K562 (cell line): ENCODE data around the gene CEP72. TPM values are rescaled to one million over a fixed set of nuclear protein-coding genes. Genes with fewer than 3 reads are reported as not detected.

ENCODE experiments used
- BACH1 ChIP-seq: fragments of 200-800 bp; sonication (Bioruptor generic); IDR thresholded peaks from 2 replicates; pipeline ENCODE4 v1.6.1; 2016; ENCODE audit warnings: missing genetic modification characterization, missing compliant biosample characterization
- ETV5 ChIP-seq: sonication (generic); formaldehyde crosslinking; IDR thresholded peaks from 2 replicates; pipeline ENCODE4 v1.4.0; 2020; ENCODE audit warnings: low read depth, mild to moderate bottlenecking, missing genetic modification reagents
- HMG20A ChIP-seq: fragments of 450-650 bp; formaldehyde crosslinking; conservative IDR thresholded peaks from 2 replicates; pipeline ENCODE4 v1.4.0; 2020; ENCODE audit warnings: mild to moderate bottlenecking, mixed read lengths
- HNRNPL ChIP-seq: fragments of 200-400 bp; formaldehyde crosslinking; IDR thresholded peaks from 2 replicates; pipeline ENCODE4 v1.6.1; 2017; ENCODE audit warnings: low read depth, mild to moderate bottlenecking, low read length
- ILF3 ChIP-seq: fragments of 450-650 bp; IDR thresholded peaks from 2 replicates; pipeline ENCODE4 v1.6.1; 2018; ENCODE audit warnings: antibody characterized with exemption, mild to moderate bottlenecking, moderate library complexity, borderline replicate concordance
- LEF1 ChIP-seq: fragments of 450-650 bp; IDR thresholded peaks from 2 replicates; pipeline ENCODE4 v1.6.1; 2016; ENCODE audit warnings: mild to moderate bottlenecking
- MCM3 ChIP-seq: fragments of 450-650 bp; IDR thresholded peaks from 2 replicates; pipeline ENCODE4 v1.6.1; 2016
- MEF2A ChIP-seq: IDR thresholded peaks from 2 replicates; pipeline ENCODE4 v1.6.1; 2011; ENCODE audit warnings: low read depth, mild to moderate bottlenecking, low read length, moderate library complexity; ENCODE audit not compliant: control insufficient read depth
- NFE2 ChIP-seq: IDR thresholded peaks from 2 replicates; pipeline ENCODE4 v1.6.1; 2014; ENCODE audit warnings: antibody characterized with exemption, low read depth
- NR2F6 ChIP-seq: fragments of 450-650 bp; formaldehyde crosslinking; IDR thresholded peaks from 2 replicates; pipeline ENCODE4 v1.4.0; 2020; ENCODE audit warnings: mild to moderate bottlenecking
- POLR2H ChIP-seq: IDR thresholded peaks from 2 replicates; pipeline ENCODE4 v1.6.1; 2016; ENCODE audit warnings: missing genetic modification characterization, low read depth, mild to moderate bottlenecking, control low read depth, missing compliant biosample characterization, moderate library complexity
- RAD51 ChIP-seq: fragments of 450-650 bp; IDR thresholded peaks from 2 replicates; pipeline ENCODE4 v1.7.1; 2016; ENCODE audit warnings: low read depth, mild to moderate bottlenecking, borderline replicate concordance
- RBM25 ChIP-seq: fragments of 200-400 bp; formaldehyde crosslinking; IDR thresholded peaks from 2 replicates; pipeline ENCODE4 v1.6.1; 2018; ENCODE audit warnings: low read length, low read depth, moderate library complexity; ENCODE audit not compliant: severe bottlenecking
- SETDB1 ChIP-seq: IDR thresholded peaks from one replicate; pipeline ENCODE4 v1.6.1; 2012; ENCODE audit warnings: low read length, control low read depth, inconsistent platforms
- SIRT6 ChIP-seq: IDR thresholded peaks from one replicate; pipeline ENCODE4 v1.6.1; 2012; ENCODE audit warnings: low read depth, mild to moderate bottlenecking, control low read depth, inconsistent platforms, low read length, moderate library complexity
- SLC30A9 ChIP-seq: fragments of 250-450 bp; sonication (Bioruptor Pico); IDR thresholded peaks from 2 replicates; pipeline ENCODE4 v1.8.0; 2022; ENCODE audit warnings: mild to moderate bottlenecking, moderate library complexity
- SMARCC2 ChIP-seq: fragments of 450-650 bp; IDR thresholded peaks from 2 replicates; pipeline ENCODE4 v1.6.1; 2017; ENCODE audit warnings: antibody characterized with exemption, moderate library complexity, mild to moderate bottlenecking, low read depth
- TCFL5 ChIP-seq: fragments of 250-450 bp; sonication (Bioruptor Pico); conservative IDR thresholded peaks from 2 replicates; pipeline ENCODE4 v1.6.1; 2021; ENCODE audit warnings: mild to moderate bottlenecking, moderate library complexity, matching md5 sums
- TEAD1 ChIP-seq, 2 experiments: fragments of 450-650 bp in 1 of 2; sonication (generic) in 1 of 2; formaldehyde crosslinking; IDR thresholded peaks; 2 replicates each; pipeline versions ENCODE4 v1.4.0 to v1.8.0; 2020 to 2022; ENCODE audit warnings: mild to moderate bottlenecking in 2 of 2, missing genetic modification reagents in 1 of 2
- ZKSCAN8 ChIP-seq: fragments of 200-800 bp; sonication (Bioruptor generic); IDR thresholded peaks from 2 replicates; pipeline ENCODE4 v1.6.1; 2016; ENCODE audit warnings: missing genetic modification characterization, missing compliant biosample characterization
- ZNF77 ChIP-seq: fragments of 250-450 bp; sonication (Bioruptor Pico); IDR thresholded peaks from 2 replicates; pipeline ENCODE4 v1.5.0; 2020
- ZNF79 ChIP-seq: fragments of 250-450 bp; sonication (Bioruptor Pico); IDR thresholded peaks from 2 replicates; pipeline ENCODE4 v1.4.0; 2020; ENCODE audit warnings: low read depth, mild to moderate bottlenecking, moderate library complexity
- ZZZ3 ChIP-seq: fragments of 450-650 bp; IDR thresholded peaks from 2 replicates; pipeline ENCODE4 v1.6.1; 2016; ENCODE audit warnings: antibody characterized with exemption, mild to moderate bottlenecking, moderate library complexity
- polyA plus RNA-seq, 8 experiments: library from polyadenylated mRNA; depleted of rRNA in 4 of 8; stranded (reverse) in 5 of 8; unstranded in 3 of 8; fragments of >200 nt; fragmentation: Nextera tagmentation in 2 of 8; fragmentation: Illumina TruSeq in 1 of 8; extraction: Ambion mirVana in 2 of 8; extraction: Trizol in 1 of 8; gene quantifications; 2 replicates each; pipeline versions ENCODE4 v1.2.1 to v1.2.3, GENCODE V29; 2011 to 2014; ENCODE audit warnings: inconsistent platforms in 1 of 8, missing spikeins in 1 of 8
- total RNA-seq, 7 experiments: library from RNA; depleted of rRNA in 6 of 7; stranded (reverse); fragments of >200 nt in 6 of 7; fragmentation: Illumina TruSeq in 2 of 7; extraction: Trizol in 2 of 7; gene quantifications; 2 replicates each; pipeline versions ENCODE4 v1.2.1 to v1.2.3, GENCODE V29; 2011 to 2021; ENCODE audit warnings: low replicate concordance in 1 of 7
- TF ChIP-seq, protein P1 (sequence below): sonication (generic); formaldehyde crosslinking; IDR thresholded peaks from 2 replicates; pipeline ENCODE4 v1.4.0; 2020; ENCODE audit warnings: mild to moderate bottlenecking, missing genetic modification reagents
- TF ChIP-seq, protein P2 (sequence below): IDR thresholded peaks from 2 replicates; pipeline ENCODE4 v1.6.1; 2016; ENCODE audit warnings: missing genetic modification characterization, missing compliant biosample characterization
- TF ChIP-seq, protein P3 (sequence below): sonication (generic); formaldehyde crosslinking; IDR thresholded peaks from 2 replicates; pipeline ENCODE4 v1.9.0; 2022; ENCODE audit warnings: mild to moderate bottlenecking, missing genetic modification reagents
- TF ChIP-seq, protein P4 (sequence below), 2 experiments: fragments of 250-450 bp in 1 of 2; fragments of 450-650 bp in 1 of 2; sonication (Bioruptor Pico) in 1 of 2; IDR thresholded peaks; 2 replicates each; pipeline versions ENCODE4 v1.6.1 to v1.8.0; 2016 to 2021; ENCODE audit warnings: mild to moderate bottlenecking in 2 of 2, moderate library complexity in 2 of 2, missing compliant biosample characterization in 1 of 2, missing genetic modification characterization in 1 of 2

The CEP72 gene
- total and polyA plus RNA-seq, 9 of the 15 experiments (the other 6 are each of a cell fraction or from before 2014, with no cell fraction given) = 0.89 to 38.1 (median 14.2) TPM

DNA sequence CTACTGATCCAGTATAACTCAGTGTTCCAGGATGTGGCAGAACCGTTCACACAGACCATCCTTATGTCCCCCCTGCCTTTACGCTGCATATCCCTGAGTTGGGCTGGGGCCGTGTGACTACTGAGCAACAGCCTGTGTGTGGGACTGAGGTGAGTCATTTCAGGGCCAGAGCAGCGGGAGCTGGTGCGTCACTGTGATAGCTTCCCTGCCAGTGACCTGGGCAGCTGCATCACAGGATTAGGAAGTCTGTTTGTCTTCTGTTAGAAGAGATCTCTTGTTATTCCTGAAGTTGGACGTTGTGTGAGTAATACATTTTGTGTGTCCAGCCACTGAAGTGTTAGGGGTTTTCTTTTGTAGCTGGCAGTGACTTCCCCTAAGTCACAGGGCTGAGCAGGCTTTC, 45.4 kb downstream of the CEP72 start (continued):
- TF ChIP-seq, protein P1, sequence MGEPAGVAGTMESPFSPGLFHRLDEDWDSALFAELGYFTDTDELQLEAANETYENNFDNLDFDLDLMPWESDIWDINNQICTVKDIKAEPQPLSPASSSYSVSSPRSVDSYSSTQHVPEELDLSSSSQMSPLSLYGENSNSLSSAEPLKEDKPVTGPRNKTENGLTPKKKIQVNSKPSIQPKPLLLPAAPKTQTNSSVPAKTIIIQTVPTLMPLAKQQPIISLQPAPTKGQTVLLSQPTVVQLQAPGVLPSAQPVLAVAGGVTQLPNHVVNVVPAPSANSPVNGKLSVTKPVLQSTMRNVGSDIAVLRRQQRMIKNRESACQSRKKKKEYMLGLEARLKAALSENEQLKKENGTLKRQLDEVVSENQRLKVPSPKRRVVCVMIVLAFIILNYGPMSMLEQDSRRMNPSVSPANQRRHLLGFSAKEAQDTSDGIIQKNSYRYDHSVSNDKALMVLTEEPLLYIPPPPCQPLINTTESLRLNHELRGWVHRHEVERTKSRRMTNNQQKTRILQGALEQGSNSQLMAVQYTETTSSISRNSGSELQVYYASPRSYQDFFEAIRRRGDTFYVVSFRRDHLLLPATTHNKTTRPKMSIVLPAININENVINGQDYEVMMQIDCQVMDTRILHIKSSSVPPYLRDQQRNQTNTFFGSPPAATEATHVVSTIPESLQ = no peak
- TF ChIP-seq SLC30A9 (no peak), ZKSCAN8 (CRISPR knock-in tag) (no peak), ZZZ3 (no peak), ZNF77 (CRISPR knock-in tag) (no peak), ILF3 (no peak), SETDB1 (no peak), RBM25 (no peak), LEF1 (0 out of 2 replicates have a peak, but pooled peaks have one; percentile 28), TEAD1 (CRISPR knock-in tag; IDR thresholded peaks at IDR 0.05) (no peak), POLR2H (tag) (no peak), NFE2 (peak; percentile 13; the same call in 1 of the 2 replicates), SIRT6 (no peak), MCM3 (no peak), HMG20A (no peak), BACH1 (tag) (no peak), MEF2A (peak; percentile 55; the same call in 1 of the 2 replicates), TCFL5 (CRISPR knock-in tag) (no peak), ZNF79 (CRISPR knock-in tag) (no peak), HNRNPL (no peak), NR2F6 (CRISPR knock-in tag) (no peak), ETV5 (CRISPR knock-in tag) (peak; percentile 86), RAD51 (no peak), SMARCC2 (peak; percentile 91)
- TF ChIP-seq, protein P2, sequence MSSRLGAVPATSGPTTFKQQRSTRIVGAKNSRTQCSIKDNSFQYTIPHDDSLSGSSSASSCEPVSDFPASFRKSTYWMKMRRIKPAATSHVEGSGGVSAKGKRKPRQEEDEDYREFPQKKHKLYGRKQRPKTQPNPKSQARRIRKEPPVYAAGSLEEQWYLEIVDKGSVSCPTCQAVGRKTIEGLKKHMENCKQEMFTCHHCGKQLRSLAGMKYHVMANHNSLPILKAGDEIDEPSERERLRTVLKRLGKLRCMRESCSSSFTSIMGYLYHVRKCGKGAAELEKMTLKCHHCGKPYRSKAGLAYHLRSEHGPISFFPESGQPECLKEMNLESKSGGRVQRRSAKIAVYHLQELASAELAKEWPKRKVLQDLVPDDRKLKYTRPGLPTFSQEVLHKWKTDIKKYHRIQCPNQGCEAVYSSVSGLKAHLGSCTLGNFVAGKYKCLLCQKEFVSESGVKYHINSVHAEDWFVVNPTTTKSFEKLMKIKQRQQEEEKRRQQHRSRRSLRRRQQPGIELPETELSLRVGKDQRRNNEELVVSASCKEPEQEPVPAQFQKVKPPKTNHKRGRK (tag) = no peak
- TF ChIP-seq, protein P3, sequence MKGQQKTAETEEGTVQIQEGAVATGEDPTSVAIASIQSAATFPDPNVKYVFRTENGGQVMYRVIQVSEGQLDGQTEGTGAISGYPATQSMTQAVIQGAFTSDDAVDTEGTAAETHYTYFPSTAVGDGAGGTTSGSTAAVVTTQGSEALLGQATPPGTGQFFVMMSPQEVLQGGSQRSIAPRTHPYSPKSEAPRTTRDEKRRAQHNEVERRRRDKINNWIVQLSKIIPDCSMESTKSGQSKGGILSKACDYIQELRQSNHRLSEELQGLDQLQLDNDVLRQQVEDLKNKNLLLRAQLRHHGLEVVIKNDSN = peak; percentile 54
- TF ChIP-seq, protein P4, sequence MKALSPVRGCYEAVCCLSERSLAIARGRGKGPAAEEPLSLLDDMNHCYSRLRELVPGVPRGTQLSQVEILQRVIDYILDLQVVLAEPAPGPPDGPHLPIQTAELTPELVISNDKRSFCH (CRISPR knock-in tag; IDR thresholded peaks at IDR 0.05) = no peak
- TF ChIP-seq, protein P4 (tag; IDR thresholded peaks at IDR 0.05) = no peak
